WTC11 (cell line): ENCODE data around the gene BSX.

Experiments used
- CBFB ChIP-seq: sonication (generic); formaldehyde crosslinking; IDR thresholded peaks from 2 replicates; pipeline ENCODE4 v1.8.1; 2022; ENCODE audit warnings: mild to moderate bottlenecking, low read depth, missing genetic modification reagents
- CREB1 ChIP-seq: sonication (generic); formaldehyde crosslinking; IDR thresholded peaks from 2 replicates; pipeline ENCODE4 v1.8.0; 2023; ENCODE audit warnings: mild to moderate bottlenecking, missing genetic modification reagents
- JUN ChIP-seq: sonication (generic); formaldehyde crosslinking; IDR thresholded peaks from 2 replicates; pipeline ENCODE4 v1.8.0; 2023; ENCODE audit warnings: mild to moderate bottlenecking, missing genetic modification reagents
- NR1H2 ChIP-seq: sonication (generic); formaldehyde crosslinking; IDR thresholded peaks from 2 replicates; pipeline ENCODE4 v1.9.0; 2021; ENCODE audit warnings: mild to moderate bottlenecking, moderate library complexity, missing genetic modification reagents
- NR3C1 ChIP-seq: sonication (generic); formaldehyde crosslinking; conservative IDR thresholded peaks from 2 replicates; pipeline ENCODE4 v1.8.1; 2023; ENCODE audit warnings: low read depth, mild to moderate bottlenecking, missing genetic modification reagents
- SP1 ChIP-seq: sonication (generic); formaldehyde crosslinking; conservative IDR thresholded peaks from 2 replicates; pipeline ENCODE4 v1.8.1; 2022; ENCODE audit warnings: missing genetic modification reagents
- TCF7 ChIP-seq: sonication (generic); formaldehyde crosslinking; IDR thresholded peaks from 2 replicates; pipeline ENCODE4 v1.8.0; 2022; ENCODE audit warnings: mild to moderate bottlenecking, low read depth, missing genetic modification reagents, moderate library complexity
- TP53 ChIP-seq: sonication (generic); formaldehyde crosslinking; IDR thresholded peaks from 2 replicates; pipeline ENCODE4 v1.8.1; 2023; ENCODE audit warnings: mild to moderate bottlenecking, missing genetic modification reagents
- ZNF263 ChIP-seq: sonication (generic); formaldehyde crosslinking; IDR thresholded peaks from 2 replicates; pipeline ENCODE4 v1.8.1; 2022; ENCODE audit warnings: low read depth, mild to moderate bottlenecking, moderate library complexity, missing genetic modification reagents
- ZNF671 ChIP-seq: fragments of 250-450 bp; sonication (Bioruptor Pico); IDR thresholded peaks from 2 replicates; pipeline ENCODE4 v1.8.0; 2021; ENCODE audit warnings: mild to moderate bottlenecking
- TF ChIP-seq, protein P1 (sequence below): fragments of 200-600 bp; IDR thresholded peaks from 2 replicates; pipeline ENCODE4 v1.8.0; 2022; ENCODE audit warnings: antibody characterized with exemption
- TF ChIP-seq, protein P2 (sequence below): sonication (generic); formaldehyde crosslinking; IDR thresholded peaks from 2 replicates; pipeline ENCODE4 v1.8.0; 2022; ENCODE audit warnings: mild to moderate bottlenecking, missing genetic modification reagents
- TF ChIP-seq, protein P3 (sequence below): sonication (generic); formaldehyde crosslinking; IDR thresholded peaks from 2 replicates; pipeline ENCODE4 v1.8.1; 2023; ENCODE audit warnings: mild to moderate bottlenecking, missing genetic modification reagents

DNA sequence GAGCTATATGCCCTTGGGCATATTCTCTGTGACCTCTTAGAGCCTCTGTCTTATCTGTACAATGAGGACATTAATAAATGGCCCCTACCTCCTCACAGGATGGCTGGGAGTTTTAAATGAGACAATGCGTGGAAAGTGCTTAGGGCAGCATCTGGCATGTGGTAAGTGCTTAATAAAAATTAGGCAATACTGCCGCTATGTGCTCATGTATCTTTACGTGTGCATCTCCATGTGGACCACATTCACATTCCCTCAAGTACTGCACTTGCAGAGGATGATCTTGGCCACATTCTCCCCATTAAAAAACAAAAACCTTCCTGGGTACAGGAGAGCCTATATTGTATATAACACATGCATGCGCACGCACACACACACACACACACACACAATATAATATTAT is 19.1 kb upstream of the BSX start:
- TF ChIP-seq, protein P1, sequence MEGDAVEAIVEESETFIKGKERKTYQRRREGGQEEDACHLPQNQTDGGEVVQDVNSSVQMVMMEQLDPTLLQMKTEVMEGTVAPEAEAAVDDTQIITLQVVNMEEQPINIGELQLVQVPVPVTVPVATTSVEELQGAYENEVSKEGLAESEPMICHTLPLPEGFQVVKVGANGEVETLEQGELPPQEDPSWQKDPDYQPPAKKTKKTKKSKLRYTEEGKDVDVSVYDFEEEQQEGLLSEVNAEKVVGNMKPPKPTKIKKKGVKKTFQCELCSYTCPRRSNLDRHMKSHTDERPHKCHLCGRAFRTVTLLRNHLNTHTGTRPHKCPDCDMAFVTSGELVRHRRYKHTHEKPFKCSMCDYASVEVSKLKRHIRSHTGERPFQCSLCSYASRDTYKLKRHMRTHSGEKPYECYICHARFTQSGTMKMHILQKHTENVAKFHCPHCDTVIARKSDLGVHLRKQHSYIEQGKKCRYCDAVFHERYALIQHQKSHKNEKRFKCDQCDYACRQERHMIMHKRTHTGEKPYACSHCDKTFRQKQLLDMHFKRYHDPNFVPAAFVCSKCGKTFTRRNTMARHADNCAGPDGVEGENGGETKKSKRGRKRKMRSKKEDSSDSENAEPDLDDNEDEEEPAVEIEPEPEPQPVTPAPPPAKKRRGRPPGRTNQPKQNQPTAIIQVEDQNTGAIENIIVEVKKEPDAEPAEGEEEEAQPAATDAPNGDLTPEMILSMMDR = no peak
- TF ChIP-seq CBFB (no peak), JUN (no peak), TCF7 (CRISPR knock-in tag) (no peak), NR3C1 (CRISPR knock-in tag) (no peak), ZNF263 (CRISPR knock-in tag) (no peak), TP53 (CRISPR knock-in tag) (no peak), ZNF671 (CRISPR knock-in tag) (no peak), CREB1 (no peak), NR1H2 (CRISPR knock-in tag) (no peak), SP1 (CRISPR knock-in tag) (no peak)
- TF ChIP-seq, protein P2, sequence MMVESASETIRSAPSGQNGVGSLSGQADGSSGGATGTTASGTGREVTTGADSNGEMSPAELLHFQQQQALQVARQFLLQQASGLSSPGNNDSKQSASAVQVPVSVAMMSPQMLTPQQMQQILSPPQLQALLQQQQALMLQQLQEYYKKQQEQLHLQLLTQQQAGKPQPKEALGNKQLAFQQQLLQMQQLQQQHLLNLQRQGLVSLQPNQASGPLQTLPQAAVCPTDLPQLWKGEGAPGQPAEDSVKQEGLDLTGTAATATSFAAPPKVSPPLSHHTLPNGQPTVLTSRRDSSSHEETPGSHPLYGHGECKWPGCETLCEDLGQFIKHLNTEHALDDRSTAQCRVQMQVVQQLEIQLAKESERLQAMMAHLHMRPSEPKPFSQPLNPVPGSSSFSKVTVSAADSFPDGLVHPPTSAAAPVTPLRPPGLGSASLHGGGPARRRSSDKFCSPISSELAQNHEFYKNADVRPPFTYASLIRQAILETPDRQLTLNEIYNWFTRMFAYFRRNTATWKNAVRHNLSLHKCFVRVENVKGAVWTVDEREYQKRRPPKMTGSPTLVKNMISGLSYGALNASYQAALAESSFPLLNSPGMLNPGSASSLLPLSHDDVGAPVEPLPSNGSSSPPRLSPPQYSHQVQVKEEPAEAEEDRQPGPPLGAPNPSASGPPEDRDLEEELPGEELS (CRISPR knock-in tag) = no peak
- TF ChIP-seq, protein P3, sequence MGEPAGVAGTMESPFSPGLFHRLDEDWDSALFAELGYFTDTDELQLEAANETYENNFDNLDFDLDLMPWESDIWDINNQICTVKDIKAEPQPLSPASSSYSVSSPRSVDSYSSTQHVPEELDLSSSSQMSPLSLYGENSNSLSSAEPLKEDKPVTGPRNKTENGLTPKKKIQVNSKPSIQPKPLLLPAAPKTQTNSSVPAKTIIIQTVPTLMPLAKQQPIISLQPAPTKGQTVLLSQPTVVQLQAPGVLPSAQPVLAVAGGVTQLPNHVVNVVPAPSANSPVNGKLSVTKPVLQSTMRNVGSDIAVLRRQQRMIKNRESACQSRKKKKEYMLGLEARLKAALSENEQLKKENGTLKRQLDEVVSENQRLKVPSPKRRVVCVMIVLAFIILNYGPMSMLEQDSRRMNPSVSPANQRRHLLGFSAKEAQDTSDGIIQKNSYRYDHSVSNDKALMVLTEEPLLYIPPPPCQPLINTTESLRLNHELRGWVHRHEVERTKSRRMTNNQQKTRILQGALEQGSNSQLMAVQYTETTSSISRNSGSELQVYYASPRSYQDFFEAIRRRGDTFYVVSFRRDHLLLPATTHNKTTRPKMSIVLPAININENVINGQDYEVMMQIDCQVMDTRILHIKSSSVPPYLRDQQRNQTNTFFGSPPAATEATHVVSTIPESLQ = no peak
